HG02852 (cell line): ENCODE data around the gene CDC20.

Experiments used
- ATAC-seq: cut with Tn5 transposase; IDR thresholded peaks from one replicate; pipeline ENCODE4 v1.9.1; 2021; ENCODE audit warnings: mild to moderate bottlenecking, moderate library complexity; ENCODE audit not compliant: unreplicated experiment

CDC20 gene

GRCh38 chr1:43358746-43359693, at the start of gene CDC20:
CDC20 (plus strand) TSS chr1:43358981; CDS start chr1:43359216, 235 bp downstream.
- ATAC-seq: peak; percentile 93

GRCh38 chr1:43309405-43310025, 49.3 kb upstream of the CDC20 start:
- no peak for ATAC-seq

- ATAC-seq: no peak
These were observed 47.3 kb upstream of the CDC20 start for GRCh38 chr1:43311521-43311920.

GRCh38 chr1:43312212-43312623, 46.6 kb upstream of the CDC20 start:
- no peak for ATAC-seq

GRCh38 chr1:43312663-43313515, 45.9 kb upstream of the CDC20 start:
- no peak for ATAC-seq

GRCh38 chr1:43313771-43314170, 45.0 kb upstream of the CDC20 start:
- no peak for ATAC-seq

GRCh38 chr1:43314233-43314632, 44.5 kb upstream of the CDC20 start:
- no peak for ATAC-seq

- no peak for ATAC-seq
These were observed 43.3 kb upstream of the CDC20 start for GRCh38 chr1:43315481-43315880.

- ATAC-seq: no peak
These were observed 42.6 kb upstream of the CDC20 start for GRCh38 chr1:43315963-43316737.

GRCh38 chr1:43316738-43317520, 41.9 kb upstream of the CDC20 start:
- ATAC-seq: no peak

GRCh38 chr1:43317817-43318471, 40.8 kb upstream of the CDC20 start:
- no peak for ATAC-seq

- no peak for ATAC-seq
These were observed 40.0 kb upstream of the CDC20 start for GRCh38 chr1:43318831-43319230.

GRCh38 chr1:43319288-43319687, 39.5 kb upstream of the CDC20 start:
- no peak for ATAC-seq

GRCh38 chr1:43319766-43320165, 39.0 kb upstream of the CDC20 start:
- no peak for ATAC-seq

GRCh38 chr1:43321331-43321891, 37.4 kb upstream of the CDC20 start:
- no peak for ATAC-seq

- ATAC-seq: no peak
These were observed 36.3 kb upstream of the CDC20 start for GRCh38 chr1:43322506-43322905.

- no peak for ATAC-seq
These were observed 34.0 kb upstream of the CDC20 start for GRCh38 chr1:43324810-43325209.

GRCh38 chr1:43325381-43325780, 33.4 kb upstream of the CDC20 start:
- ATAC-seq: no peak
